Measurements from ENCODE around the gene SLCO4C1. TPM values are rescaled to one million over a fixed set of nuclear protein-coding genes. Genes with fewer than 3 reads are reported as not detected.

Gene SLCO4C1
- total RNA-seq, 5 donors from 2014 or later (not counting 1 experiment from before 2014, with no cell fraction given), result 0.12 to 1.4 (median 0.43) TPM

DNA sequence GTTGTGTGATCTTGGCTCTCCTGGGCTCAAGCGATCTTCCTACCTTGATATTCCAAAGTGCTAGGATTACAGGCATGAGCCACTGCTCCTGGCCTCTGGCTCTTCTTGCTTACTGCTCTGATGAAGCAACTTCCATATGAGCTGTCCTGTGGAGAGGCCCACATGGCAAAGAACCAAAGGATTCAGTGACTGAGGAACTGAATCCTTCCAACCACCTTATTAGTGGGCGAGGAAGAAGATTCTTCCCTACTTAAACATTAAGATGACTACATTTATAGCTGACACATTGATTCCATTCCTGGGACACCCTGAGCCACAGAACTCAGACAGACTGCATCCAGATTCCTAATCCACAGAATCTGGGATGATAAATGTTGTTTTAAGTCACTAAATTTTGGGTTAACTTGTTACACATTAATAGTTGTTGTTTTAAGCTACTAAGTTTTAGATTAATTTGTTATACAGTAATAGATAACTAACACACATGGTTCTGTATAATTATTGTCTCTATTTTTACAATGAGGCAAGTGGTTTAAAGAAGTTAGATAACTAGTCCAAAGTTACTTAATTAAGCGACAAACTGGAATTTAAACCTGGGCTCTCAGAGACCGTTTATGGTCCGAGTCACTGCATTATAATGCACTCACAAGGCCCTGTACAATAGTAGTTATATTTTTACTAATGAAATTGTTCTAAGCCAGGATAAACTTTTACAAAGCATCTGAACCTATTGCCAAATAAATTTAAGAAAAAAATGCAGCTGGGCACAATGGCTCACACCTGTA, 16.7 kb upstream of the SLCO4C1 start:
- H3K27ac Mint-ChIP-seq, result no peak overlapping the region
- Histone ChIP-seq H3K4me3 (ENCODE audit: control insufficient read depth in 1 of 2, extremely low read depth in 1 of 2, low read length in 1 of 2) (no peak overlapping the region), H3K27ac (ENCODE audit: low read length) (no peak overlapping the region), H3K36me3 (ENCODE audit: control insufficient read depth in 2 of 2, extremely low read depth in 1 of 2, insufficient read depth in 1 of 2, low read length in 1 of 2) (no peaks in the 10 kb centered on the region), H3K27me3 (replicated peaks in 1 of 2; ENCODE audit: control insufficient read depth in 2 of 2, extremely low read depth in 1 of 2, insufficient read depth in 2 of 2, low read length in 1 of 2) (no peaks in the 10 kb centered on the region), H3K9me3 (no peaks in the 10 kb centered on the region), H3K4me1 (ENCODE audit: control insufficient read depth in 1 of 2, extremely low read depth in 1 of 2, insufficient read depth in 2 of 2, low read length in 2 of 2) (no peaks in the 10 kb centered on the region)
- CTCF ChIA-PET, result no interaction called here
- ATAC-seq (replicated peaks in 1 of 4) (no peak), DNase-seq (no peak)
- no peaks in the 10 kb centered on the region for H3K27me3 Mint-ChIP-seq
- H3K36me3 Mint-ChIP-seq, result no peaks in the 10 kb centered on the region
- H3K4me3 Mint-ChIP-seq, result no peak overlapping the region
- no peaks in the 10 kb centered on the region for H3K9me3 Mint-ChIP-seq
- H3K4me1 Mint-ChIP-seq, result no peaks in the 10 kb centered on the region
- POLR2A ChIA-PET, result interaction anchor here in 1 of 2 donors (0.6 kb wide), 1 partner anchor 16 kb away, joined by 3 read pairs; no protein-coding TSS in a partner anchor
- 100% methylated on average over 1 of the region's 5 CpGs for WGBS (ENCODE audit: insufficient coverage)

- H3K4me1 ChIP-seq (ENCODE audit: control insufficient read depth in 1 of 2, extremely low read depth in 1 of 2, insufficient read depth in 2 of 2, low read length in 2 of 2), result no peaks in the 10 kb centered on the region
- no peaks in the 10 kb centered on the region for H3K27me3 ChIP-seq (replicated peaks in 1 of 2; ENCODE audit: control insufficient read depth in 2 of 2, extremely low read depth in 1 of 2, insufficient read depth in 2 of 2, low read length in 1 of 2)
- H3K36me3 ChIP-seq (ENCODE audit: control insufficient read depth in 2 of 2, extremely low read depth in 1 of 2, insufficient read depth in 1 of 2, low read length in 1 of 2), result no peaks in the 10 kb centered on the region
- no peak overlapping the region for H3K27ac Mint-ChIP-seq
- H3K27ac ChIP-seq (ENCODE audit: low read length), result no peak overlapping the region
- no peak overlapping the region for H3K4me3 Mint-ChIP-seq
- H3K9me3 ChIP-seq, result no peaks in the 10 kb centered on the region
- no peaks in the 10 kb centered on the region for H3K4me1 Mint-ChIP-seq
- no peak overlapping the region for H3K4me3 ChIP-seq (ENCODE audit: control insufficient read depth in 1 of 2, extremely low read depth in 1 of 2, low read length in 1 of 2)
- no peaks in the 10 kb centered on the region for H3K27me3 Mint-ChIP-seq
- DNase-seq (no peak), ATAC-seq (replicated peaks in 1 of 4) (no peak)
- H3K36me3 Mint-ChIP-seq, result no peaks in the 10 kb centered on the region
- WGBS (ENCODE audit: insufficient coverage), result 100% methylated on average over 1 of the region's 3 CpGs
- no peaks in the 10 kb centered on the region for H3K9me3 Mint-ChIP-seq
- CTCF ChIA-PET, result no interaction called here
- POLR2A ChIA-PET, result no interaction called here
These were observed 13.5 kb upstream of the SLCO4C1 start for GRCh38 chr5:102309586-102309985.

- Histone ChIP-seq H3K9me3 (no peaks in the 10 kb centered on the region), H3K4me3 (ENCODE audit: control insufficient read depth in 1 of 2, extremely low read depth in 1 of 2, low read length in 1 of 2) (no peak overlapping the region), H3K36me3 (ENCODE audit: control insufficient read depth in 2 of 2, extremely low read depth in 1 of 2, insufficient read depth in 1 of 2, low read length in 1 of 2) (no peaks in the 10 kb centered on the region), H3K4me1 (ENCODE audit: control insufficient read depth in 1 of 2, extremely low read depth in 1 of 2, insufficient read depth in 2 of 2, low read length in 2 of 2) (no peaks in the 10 kb centered on the region), H3K27me3 (replicated peaks in 1 of 2; ENCODE audit: control insufficient read depth in 2 of 2, extremely low read depth in 1 of 2, insufficient read depth in 2 of 2, low read length in 1 of 2) (no peaks in the 10 kb centered on the region), H3K27ac (ENCODE audit: low read length) (no peak overlapping the region)
- ChIA-PET CTCF (no interaction called here), POLR2A (no interaction called here)
- DNase-seq, result no peak
- H3K36me3 Mint-ChIP-seq, result no peaks in the 10 kb centered on the region
- no peak overlapping the region for H3K27ac Mint-ChIP-seq
- no peaks in the 10 kb centered on the region for H3K4me1 Mint-ChIP-seq
- no peak for ATAC-seq (replicated peaks in 1 of 4)
- no peak overlapping the region for H3K4me3 Mint-ChIP-seq
- H3K27me3 Mint-ChIP-seq, result no peaks in the 10 kb centered on the region
- no peaks in the 10 kb centered on the region for H3K9me3 Mint-ChIP-seq
These were observed 11.1 kb upstream of the SLCO4C1 start for GRCh38 chr5:102307232-102307631.

DNA sequence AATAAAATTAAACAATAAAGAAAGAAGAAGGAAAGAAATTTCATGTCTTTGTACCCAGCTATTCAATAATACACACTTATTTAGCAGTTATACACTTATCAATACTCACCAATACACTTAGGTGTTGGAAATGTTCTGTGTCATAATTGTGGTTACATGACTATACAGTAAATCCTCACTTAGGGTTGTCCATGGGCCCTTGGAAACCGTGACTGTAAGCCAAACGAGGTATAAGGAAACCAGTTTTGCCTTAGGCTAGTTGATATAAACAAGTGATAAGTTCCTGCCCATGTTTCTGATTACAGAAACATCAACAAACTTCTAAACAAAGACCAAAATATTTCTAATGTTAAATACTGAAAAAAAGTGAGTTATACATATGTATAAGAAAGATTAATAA, 10.0 kb upstream of the SLCO4C1 start:
- POLR2A ChIA-PET, result no interaction called here
- CTCF ChIA-PET, result interaction anchor here in 1 of 2 donors (0.5 kb wide), 1 partner anchor 25 kb away, joined by 3 read pairs; no protein-coding TSS in a partner anchor
- Histone ChIP-seq H3K9me3 (no peaks in the 10 kb centered on the region), H3K4me1 (ENCODE audit: control insufficient read depth in 1 of 2, extremely low read depth in 1 of 2, insufficient read depth in 2 of 2, low read length in 2 of 2) (no peaks in the 10 kb centered on the region), H3K27me3 (replicated peaks in 1 of 2; ENCODE audit: control insufficient read depth in 2 of 2, extremely low read depth in 1 of 2, insufficient read depth in 2 of 2, low read length in 1 of 2) (no peaks in the 10 kb centered on the region), H3K27ac (ENCODE audit: low read length) (no peak overlapping the region), H3K4me3 (ENCODE audit: control insufficient read depth in 1 of 2, extremely low read depth in 1 of 2, low read length in 1 of 2) (no peak overlapping the region), H3K36me3 (ENCODE audit: control insufficient read depth in 2 of 2, extremely low read depth in 1 of 2, insufficient read depth in 1 of 2, low read length in 1 of 2) (no peaks in the 10 kb centered on the region)
- H3K27ac Mint-ChIP-seq, result no peak overlapping the region
- WGBS (ENCODE audit: insufficient coverage), result no CpG with 5 or more reads among the region's 2 CpGs
- H3K9me3 Mint-ChIP-seq, result no peaks in the 10 kb centered on the region
- H3K4me1 Mint-ChIP-seq, result no peaks in the 10 kb centered on the region
- ATAC-seq (replicated peaks in 1 of 4), result no peak
- no peak overlapping the region for H3K4me3 Mint-ChIP-seq
- no peaks in the 10 kb centered on the region for H3K36me3 Mint-ChIP-seq
- H3K27me3 Mint-ChIP-seq, result no peaks in the 10 kb centered on the region
- DNase-seq, result no peak

DNA sequence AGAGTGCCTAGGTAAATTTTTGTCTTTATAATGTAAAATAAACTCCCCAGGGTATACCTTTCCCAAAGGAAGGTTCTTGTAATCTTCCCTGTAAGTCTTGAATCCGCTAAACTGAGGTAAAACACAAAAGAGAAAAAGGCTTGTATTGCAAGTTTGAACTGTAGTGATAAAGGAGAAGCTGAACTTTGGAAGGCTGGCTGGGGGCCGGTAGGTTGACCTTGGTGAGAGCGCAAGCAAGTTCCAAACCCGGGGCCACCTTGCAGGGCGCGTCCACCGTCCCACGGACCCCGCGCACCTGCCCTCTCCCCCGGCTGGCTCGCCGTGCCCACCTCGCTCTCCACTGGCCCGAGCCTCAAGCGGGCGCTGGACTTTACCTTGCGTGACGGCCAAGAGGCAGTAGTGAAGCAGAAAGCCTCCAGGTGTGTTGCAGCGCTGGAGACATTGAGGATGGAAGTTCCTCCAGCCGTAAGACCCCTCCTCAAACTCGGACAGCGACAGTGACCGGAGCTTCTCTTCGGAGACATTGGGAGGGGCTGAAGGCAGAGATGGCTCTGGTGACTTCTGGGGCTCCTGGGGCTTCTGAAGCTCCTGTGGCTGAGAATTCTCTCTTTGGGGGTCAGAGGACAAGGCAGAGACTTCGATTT, 428 bp downstream of the SLCO4C1 start:
- no peaks in the 10 kb centered on the region for H3K36me3 Mint-ChIP-seq
- Histone ChIP-seq H3K4me1 (ENCODE audit: control insufficient read depth in 1 of 2, extremely low read depth in 1 of 2, insufficient read depth in 2 of 2, low read length in 2 of 2) (peaks cover 5 to 17% of the 10 kb centered on the region in 2 experiments), H3K36me3 (ENCODE audit: control insufficient read depth in 2 of 2, extremely low read depth in 1 of 2, insufficient read depth in 1 of 2, low read length in 1 of 2) (no peaks in the 10 kb centered on the region), H3K27ac (ENCODE audit: low read length) (peak overlapping the region; percentile 63), H3K4me3 (ENCODE audit: control insufficient read depth in 1 of 2, extremely low read depth in 1 of 2, low read length in 1 of 2) (peak overlapping the region; percentile 71), H3K9me3 (no peaks in the 10 kb centered on the region), H3K27me3 (replicated peaks in 1 of 2; ENCODE audit: control insufficient read depth in 2 of 2, extremely low read depth in 1 of 2, insufficient read depth in 2 of 2, low read length in 1 of 2) (peaks cover 0 to 2% of the 10 kb centered on the region in 2 experiments)
- peak overlapping the region; percentile 79 to 87 (median 83) for H3K4me3 Mint-ChIP-seq
- WGBS (ENCODE audit: insufficient coverage), result 4% methylated on average over 20 of the region's 26 CpGs
- DNase-seq, result peak in 2 of 35 experiments; percentile 0 to 4
- H3K9me3 Mint-ChIP-seq, result no peaks in the 10 kb centered on the region
- peaks cover 0 to 3% of the 10 kb centered on the region in 2 donors for H3K27me3 Mint-ChIP-seq
- H3K27ac Mint-ChIP-seq, result peak overlapping the region in 1 of 2 donors; percentile 72
- ATAC-seq (replicated peaks in 1 of 4), result no peak
- H3K4me1 Mint-ChIP-seq, result peaks cover 20 to 27% (median 21%) of the 10 kb centered on the region in 3 donors
- ChIA-PET CTCF (interaction anchor here in 1 of 2 donors (1.1 to 1.5 kb wide), 2 partner anchors 9 to 31 kb away, joined by 4 read pairs; no protein-coding TSS in a partner anchor), POLR2A (interaction anchor here in 1 of 2 donors (0.8 kb wide), 1 partner anchor 21 kb away, joined by 3 read pairs; no protein-coding TSS in a partner anchor)

DNA sequence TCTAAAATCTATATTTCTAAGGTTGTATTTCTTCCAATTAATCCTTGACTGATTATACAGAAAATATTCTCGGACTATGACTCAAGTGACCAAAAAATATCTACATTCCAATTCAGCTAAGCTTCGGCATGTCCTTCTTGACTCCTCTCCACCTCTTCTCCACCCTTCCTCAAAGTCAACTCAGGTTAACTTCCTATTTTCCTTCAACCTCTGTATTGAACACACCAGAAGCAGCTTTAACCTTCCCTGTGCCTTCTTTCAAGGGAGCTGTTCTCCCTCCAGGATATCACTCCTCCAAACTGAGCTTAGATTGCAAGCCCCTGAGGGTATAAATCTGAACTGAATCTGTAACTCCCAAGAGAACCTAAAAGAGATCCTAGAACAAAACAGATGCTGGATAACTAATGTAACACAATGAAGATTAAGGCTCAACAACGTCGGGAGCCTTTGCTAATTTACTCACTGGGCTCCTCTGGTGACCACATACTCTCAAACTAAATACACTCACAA, 1.1 kb downstream of the SLCO4C1 start:
- Mint-ChIP-seq H3K27me3 (peaks cover 0 to 3% of the 10 kb centered on the region in 2 donors), H3K4me3 (peak overlapping the region; percentile 79 to 87 (median 83)), H3K36me3 (no peaks in the 10 kb centered on the region), H3K4me1 (peaks cover 20 to 27% (median 21%) of the 10 kb centered on the region in 3 donors), H3K9me3 (no peaks in the 10 kb centered on the region), H3K27ac (peak overlapping the region in 1 of 2 donors; percentile 45)
- no peak for DNase-seq
- H3K4me1 ChIP-seq (ENCODE audit: control insufficient read depth in 1 of 2, extremely low read depth in 1 of 2, insufficient read depth in 2 of 2, low read length in 2 of 2), result peaks cover 5 to 17% of the 10 kb centered on the region in 2 experiments
- no peak for ATAC-seq (replicated peaks in 1 of 4)
- no peaks in the 10 kb centered on the region for H3K36me3 ChIP-seq (ENCODE audit: control insufficient read depth in 2 of 2, extremely low read depth in 1 of 2, insufficient read depth in 1 of 2, low read length in 1 of 2)
- H3K27me3 ChIP-seq (replicated peaks in 1 of 2; ENCODE audit: control insufficient read depth in 2 of 2, extremely low read depth in 1 of 2, insufficient read depth in 2 of 2, low read length in 1 of 2), result peaks cover 0 to 2% of the 10 kb centered on the region in 2 experiments
- H3K9me3 ChIP-seq, result no peaks in the 10 kb centered on the region
- WGBS (ENCODE audit: insufficient coverage), result 69% methylated on average over 3 of the region's 4 CpGs
- CTCF ChIA-PET, result interaction anchor here in 1 of 2 donors (0.6 to 1.5 kb wide), 2 partner anchors 9 to 850 kb away, joined by 3 to 4 read pairs; no protein-coding TSS in a partner anchor
- peak overlapping the region; percentile 71 for H3K4me3 ChIP-seq (ENCODE audit: control insufficient read depth in 1 of 2, extremely low read depth in 1 of 2, low read length in 1 of 2)
- POLR2A ChIA-PET, result no interaction called here
- no peak overlapping the region for H3K27ac ChIP-seq (ENCODE audit: low read length)
